Keratinocyte (primary cell): Measurements from ENCODE around the gene PM20D1. TPM values are rescaled to one million over a fixed set of nuclear protein-coding genes. Genes with fewer than 3 reads are reported as not detected.

Experiments used
- DNase-seq: peaks from one replicate; pipeline ENCODE4 v3.0.0-alpha.2; 2011; ENCODE audit warnings: low read depth, missing footprints, low spot score
- FAIRE-seq: peaks from 2 replicates; lab custom pipeline; 2011; peaks lifted over from hg19 to GRCh38; lab: Jason Lieb, UNC
- H2AFZ ChIP-seq: 2 replicates; pipeline ENCODE4 v1.6.0; 2012; ENCODE audit warnings: low read length, control low read depth, inconsistent platforms; ENCODE audit not compliant: control insufficient read depth
- H3K27ac ChIP-seq: 2 replicates; pipeline ENCODE4 v1.5.1; 2011; ENCODE audit warnings: low read length; ENCODE audit not compliant: control insufficient read depth, insufficient read depth
- H3K27me3 ChIP-seq: 3 replicates; pipeline ENCODE4 v1.6.0; 2011; ENCODE audit warnings: low read length; ENCODE audit not compliant: control insufficient read depth, insufficient read depth; ENCODE audit errors: extremely low read depth
- H3K36me3 ChIP-seq, 2 experiments: 2 replicates in 1 of 2; 3 replicates in 1 of 2; pipeline ENCODE4 v1.5.1; 2011; ENCODE audit warnings: low read length in 2 of 2, mild to moderate bottlenecking in 1 of 2; ENCODE audit not compliant: control insufficient read depth in 2 of 2, insufficient read depth in 2 of 2; ENCODE audit errors: extremely low read depth in 1 of 2
- H3K4me1 ChIP-seq: 3 replicates; pipeline ENCODE4 v1.5.1; 2011; ENCODE audit warnings: low read length; ENCODE audit not compliant: control insufficient read depth, insufficient read depth; ENCODE audit errors: extremely low read depth
- H3K4me2 ChIP-seq: 3 replicates; pipeline ENCODE4 v1.6.0; 2011; ENCODE audit warnings: low read depth, low read length; ENCODE audit not compliant: control insufficient read depth, insufficient read depth; ENCODE audit errors: extremely low read depth
- H3K4me3 ChIP-seq, 3 experiments: fragments of 200-600 bp in 1 of 3; sonication (generic) in 1 of 3; 2 replicates in 2 of 3; 3 replicates in 1 of 3; pipeline ENCODE4 v1.5.1; 2011 to 2016; ENCODE audit warnings: low read length in 3 of 3, mild to moderate bottlenecking in 3 of 3, control low read depth in 2 of 3, inconsistent platforms in 1 of 3, low read depth in 1 of 3, mixed read lengths in 1 of 3, mixed run types in 1 of 3, moderate library complexity in 1 of 3; ENCODE audit not compliant: control insufficient read depth in 2 of 3, insufficient read depth in 2 of 3; ENCODE audit errors: extremely low read depth in 1 of 3
- H3K79me2 ChIP-seq: 2 replicates; pipeline ENCODE4 v1.6.0; 2012; ENCODE audit warnings: low read length; ENCODE audit not compliant: control insufficient read depth, insufficient read depth
- H3K9ac ChIP-seq: 3 replicates; pipeline ENCODE4 v1.6.0; 2011; ENCODE audit warnings: low read length; ENCODE audit not compliant: control insufficient read depth, insufficient read depth; ENCODE audit errors: extremely low read depth
- H3K9me1 ChIP-seq: 3 replicates; pipeline ENCODE4 v1.6.0; 2011; ENCODE audit warnings: low read length; ENCODE audit not compliant: control insufficient read depth, insufficient read depth; ENCODE audit errors: extremely low read depth
- H3K9me3 ChIP-seq: 2 replicates; pipeline ENCODE4 v1.5.1; 2012; ENCODE audit warnings: low read depth, low read length; ENCODE audit not compliant: control insufficient read depth
- H4K20me1 ChIP-seq: 3 replicates; pipeline ENCODE4 v1.6.0; 2011; ENCODE audit warnings: low read length; ENCODE audit not compliant: control insufficient read depth, insufficient read depth; ENCODE audit errors: extremely low read depth
- EZH2 ChIP-seq: IDR thresholded peaks from one replicate; pipeline ENCODE4 v1.6.1; 2012; ENCODE audit warnings: inconsistent platforms, mild to moderate bottlenecking, low read length, moderate library complexity
- dilution Hi-C: fragments of 300-500 bp; cut with MboI; formaldehyde crosslinking; loops from one replicate; pipeline ENCODE4 v1.7.0; 2020; ENCODE audit warnings: low sequenced_read_pairs; ENCODE audit not compliant: extremely low pct_ligation_motif_present
- polyA plus RNA-seq, 5 experiments: library from polyadenylated mRNA; depleted of rRNA in 3 of 5; stranded (reverse) in 3 of 5; stranded (forward) in 1 of 5; unstranded in 1 of 5; fragments of >200 nt; gene quantifications; 1 replicate in 1 of 5; 2 replicates in 3 of 5; 3 replicates in 1 of 5; pipeline versions ENCODE4 v1.2.1 to v1.2.3, GENCODE V29; 2011 to 2012; ENCODE audit warnings: missing spikeins in 2 of 5, low read depth in 1 of 5, low replicate concordance in 1 of 5
- TF ChIP-seq, protein P1 (sequence below), 3 experiments: IDR thresholded peaks in 1 of 3; conservative IDR thresholded peaks in 1 of 3; optimal IDR thresholded peaks in 1 of 3; 2 replicates in 2 of 3; 3 replicates in 1 of 3; pipeline versions ENCODE3 to v1.5.1; 2011; ENCODE audit warnings: low read length in 3 of 3, mild to moderate bottlenecking in 3 of 3, moderate library complexity in 2 of 3, control low read depth in 1 of 3, inconsistent platforms in 1 of 3; ENCODE audit not compliant: insufficient read depth in 2 of 3; ENCODE audit errors: extremely low read depth in 1 of 3

PM20D1 gene
- polyA plus RNA-seq, 1 donor (not counting 4 experiments of a cell fraction or from before 2014, with no cell fraction given) = 0.05 TPM

DNA sequence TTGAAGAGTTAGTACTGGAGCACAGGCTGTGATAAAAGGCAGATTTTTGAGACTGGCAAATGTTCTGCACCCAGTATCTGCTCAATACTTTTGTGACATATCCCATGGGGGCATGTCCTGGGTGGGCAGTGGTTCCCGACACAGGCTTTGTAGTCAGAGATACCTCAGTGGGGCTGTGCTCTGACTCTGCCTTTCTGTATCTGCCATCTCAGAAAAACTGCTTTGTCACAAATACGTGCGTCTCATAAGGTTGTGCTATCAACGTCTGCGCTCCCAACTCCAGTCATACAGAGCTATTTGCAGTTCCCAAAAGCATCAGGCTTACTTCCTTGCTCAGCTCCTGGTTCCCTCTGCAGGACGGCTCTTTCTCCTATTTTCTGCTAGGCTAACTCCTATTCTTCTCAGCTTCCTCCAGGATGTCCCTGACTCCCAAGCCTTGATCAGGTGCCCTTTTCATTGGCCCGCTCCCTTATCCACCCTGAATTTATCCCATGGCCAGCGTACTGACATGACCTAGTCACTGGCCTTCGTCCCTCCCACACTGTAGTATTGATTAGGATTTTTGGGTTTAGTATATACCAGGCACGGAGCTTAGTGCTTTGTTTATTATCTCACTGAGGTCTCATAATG is 62.5 kb downstream of the PM20D1 start:
- dilution Hi-C loops = no loop called here
- H3K4me1 ChIP-seq = no peaks in the 10 kb centered on the region

DNA sequence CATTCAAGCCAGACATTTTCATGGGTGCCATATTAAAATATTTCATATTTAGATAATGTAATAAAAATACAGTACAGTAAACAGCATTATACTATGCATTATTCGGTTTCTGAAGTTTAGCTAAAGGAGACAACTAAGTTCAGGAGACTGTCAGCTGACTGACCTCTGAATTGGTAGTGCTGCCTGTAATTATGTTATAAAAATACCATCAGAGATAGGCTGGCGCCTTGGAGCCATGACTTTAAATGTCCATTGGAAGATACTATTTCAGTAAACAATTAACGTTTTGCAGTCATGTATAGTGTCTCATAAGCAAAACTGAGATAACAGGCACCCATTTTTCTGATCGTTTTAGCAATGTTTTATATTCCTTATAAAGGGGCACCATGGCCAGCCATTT is 63.3 kb downstream of the PM20D1 start:
- no peak overlapping the region for H3K27ac ChIP-seq
- H2AFZ ChIP-seq = no peak overlapping the region
- no peaks in the 10 kb centered on the region for H3K4me1 ChIP-seq
- H4K20me1 ChIP-seq = no peaks in the 10 kb centered on the region
- H3K79me2 ChIP-seq = no peaks in the 10 kb centered on the region
- H3K36me3 ChIP-seq = peaks cover 0 to 1% of the 10 kb centered on the region in 2 experiments
- no peaks in the 10 kb centered on the region for H3K9me3 ChIP-seq
- no peak overlapping the region for H3K4me3 ChIP-seq
- TF ChIP-seq, protein P1, sequence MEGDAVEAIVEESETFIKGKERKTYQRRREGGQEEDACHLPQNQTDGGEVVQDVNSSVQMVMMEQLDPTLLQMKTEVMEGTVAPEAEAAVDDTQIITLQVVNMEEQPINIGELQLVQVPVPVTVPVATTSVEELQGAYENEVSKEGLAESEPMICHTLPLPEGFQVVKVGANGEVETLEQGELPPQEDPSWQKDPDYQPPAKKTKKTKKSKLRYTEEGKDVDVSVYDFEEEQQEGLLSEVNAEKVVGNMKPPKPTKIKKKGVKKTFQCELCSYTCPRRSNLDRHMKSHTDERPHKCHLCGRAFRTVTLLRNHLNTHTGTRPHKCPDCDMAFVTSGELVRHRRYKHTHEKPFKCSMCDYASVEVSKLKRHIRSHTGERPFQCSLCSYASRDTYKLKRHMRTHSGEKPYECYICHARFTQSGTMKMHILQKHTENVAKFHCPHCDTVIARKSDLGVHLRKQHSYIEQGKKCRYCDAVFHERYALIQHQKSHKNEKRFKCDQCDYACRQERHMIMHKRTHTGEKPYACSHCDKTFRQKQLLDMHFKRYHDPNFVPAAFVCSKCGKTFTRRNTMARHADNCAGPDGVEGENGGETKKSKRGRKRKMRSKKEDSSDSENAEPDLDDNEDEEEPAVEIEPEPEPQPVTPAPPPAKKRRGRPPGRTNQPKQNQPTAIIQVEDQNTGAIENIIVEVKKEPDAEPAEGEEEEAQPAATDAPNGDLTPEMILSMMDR (optimal IDR thresholded peaks at IDR 0.05 in 1 of 3, IDR thresholded peaks at IDR 0.05 in 1 of 3, conservative IDR thresholded peaks at IDR 0.05 in 1 of 3; ENCODE audit: extremely low read depth in 1 of 3, insufficient read depth in 2 of 3, low read length in 3 of 3) = no peak
- DNase-seq = no peak
- dilution Hi-C loops = no loop called here
- FAIRE-seq = no peak
- no peak overlapping the region for H3K4me2 ChIP-seq
- H3K9ac ChIP-seq = no peak overlapping the region
- no peaks in the 10 kb centered on the region for H3K27me3 ChIP-seq
- H3K9me1 ChIP-seq = no peaks in the 10 kb centered on the region

More for the DNA sequence above, 62.5 kb downstream of the PM20D1 start:
- no peaks in the 10 kb centered on the region for H3K79me2 ChIP-seq
- H4K20me1 ChIP-seq = no peaks in the 10 kb centered on the region
- no peak overlapping the region for H3K27ac ChIP-seq
- H3K9me3 ChIP-seq = no peaks in the 10 kb centered on the region
- no peak for TF ChIP-seq EZH2
- TF ChIP-seq, protein P1 (optimal IDR thresholded peaks at IDR 0.05 in 1 of 3, IDR thresholded peaks at IDR 0.05 in 1 of 3, conservative IDR thresholded peaks at IDR 0.05 in 1 of 3; ENCODE audit: extremely low read depth in 1 of 3, insufficient read depth in 2 of 3, low read length in 3 of 3) = no peak
- peaks cover 1 to 3% of the 10 kb centered on the region in 2 experiments for H3K36me3 ChIP-seq
- H3K9ac ChIP-seq = no peak overlapping the region
- H2AFZ ChIP-seq = no peak overlapping the region
- no peak for DNase-seq
- no peak overlapping the region for H3K4me2 ChIP-seq
- no peak overlapping the region for H3K4me3 ChIP-seq
- no peaks in the 10 kb centered on the region for H3K27me3 ChIP-seq
- FAIRE-seq = no peak
- no peaks in the 10 kb centered on the region for H3K9me1 ChIP-seq
